Hepatocyte (in vitro differentiated cells): Measurements from ENCODE around the gene SUPT3H.

Experiments used
- EZH2 ChIP-seq: fragments of 200-600 bp; sonication (generic); IDR thresholded peaks from 2 replicates; pipeline ENCODE4 v1.6.1; 2016; ENCODE audit warnings: antibody characterized with exemption, mild to moderate bottlenecking, borderline replicate concordance
- TF ChIP-seq, protein P1 (sequence below): fragments of 200-600 bp; sonication (generic); IDR thresholded peaks from 2 replicates; pipeline ENCODE4 v1.5.1; 2016; ENCODE audit warnings: antibody characterized with exemption, mild to moderate bottlenecking; ENCODE audit not compliant: poor library complexity

DNA sequence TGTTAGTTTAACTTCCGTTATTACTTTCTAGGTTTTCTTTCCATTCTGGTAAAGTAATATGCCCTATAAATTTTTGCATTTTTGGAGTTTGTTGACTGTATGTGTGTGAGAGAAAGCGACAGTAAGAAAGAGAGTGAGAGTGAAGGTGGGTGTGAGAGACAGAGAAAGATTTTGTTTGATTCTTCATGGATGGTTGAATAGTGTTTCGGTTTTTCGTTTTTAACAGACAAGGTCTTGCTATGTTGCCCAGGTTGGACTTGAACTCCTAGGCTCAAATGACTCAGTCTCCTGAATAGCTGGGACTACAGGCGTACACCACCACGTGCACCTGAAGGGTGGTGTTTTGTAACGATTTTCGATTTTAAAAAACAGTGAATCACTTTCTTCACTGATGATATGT lies 378.7 kb downstream of the SUPT3H start:
- TF ChIP-seq, protein P1, sequence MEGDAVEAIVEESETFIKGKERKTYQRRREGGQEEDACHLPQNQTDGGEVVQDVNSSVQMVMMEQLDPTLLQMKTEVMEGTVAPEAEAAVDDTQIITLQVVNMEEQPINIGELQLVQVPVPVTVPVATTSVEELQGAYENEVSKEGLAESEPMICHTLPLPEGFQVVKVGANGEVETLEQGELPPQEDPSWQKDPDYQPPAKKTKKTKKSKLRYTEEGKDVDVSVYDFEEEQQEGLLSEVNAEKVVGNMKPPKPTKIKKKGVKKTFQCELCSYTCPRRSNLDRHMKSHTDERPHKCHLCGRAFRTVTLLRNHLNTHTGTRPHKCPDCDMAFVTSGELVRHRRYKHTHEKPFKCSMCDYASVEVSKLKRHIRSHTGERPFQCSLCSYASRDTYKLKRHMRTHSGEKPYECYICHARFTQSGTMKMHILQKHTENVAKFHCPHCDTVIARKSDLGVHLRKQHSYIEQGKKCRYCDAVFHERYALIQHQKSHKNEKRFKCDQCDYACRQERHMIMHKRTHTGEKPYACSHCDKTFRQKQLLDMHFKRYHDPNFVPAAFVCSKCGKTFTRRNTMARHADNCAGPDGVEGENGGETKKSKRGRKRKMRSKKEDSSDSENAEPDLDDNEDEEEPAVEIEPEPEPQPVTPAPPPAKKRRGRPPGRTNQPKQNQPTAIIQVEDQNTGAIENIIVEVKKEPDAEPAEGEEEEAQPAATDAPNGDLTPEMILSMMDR: no peak
- no peak for TF ChIP-seq EZH2
